ENCODE data around the gene CDCA8. TPM values are rescaled to one million over a fixed set of nuclear protein-coding genes. Genes with fewer than 3 reads are reported as not detected.

CDCA8 gene
- total and polyA plus RNA-seq, 11 donors: 0.12 to 5.0 (median 0.40) TPM; not detected in 1

GRCh38 chr1:37692834-37693175 lies 489 bp downstream of the CDCA8 start:
- DNase-seq: no peak
- 1 to 2% (median 1%) methylated on average over 5 to 16 of the region's 16 CpGs for whole genome bisulfite sequencing, 4 donors
- TF ChIP-seq CTCF (IDR thresholded peaks at IDR 0.05) (no peak), POLR2A (IDR thresholded peaks at IDR 0.05) (no peak)
- Histone ChIP-seq H3K4me3 (peak overlapping the region; percentile 52 to 98 (median 80)), H3K36me3 (peaks cover 0 to 14% (median 2%) of the 10 kb centered on the region in 9 donors), H3K27ac (peak overlapping the region in 1 of 12 donors; percentile 92), H3K27me3 (no peaks in the 10 kb centered on the region), H3K4me1 (peaks cover 11 to 39% (median 27%) of the 10 kb centered on the region in 12 donors), H3K9me3 (no peaks in the 10 kb centered on the region)
- no peak for ATAC-seq
- intact Hi-C loops (cut with DNase I): loop anchor here (1.0 to 10.0 kb wide), 11 partner anchors 96 to 221 kb away; partner anchors contain the start of genes C1orf122 (in 6 of the 10), YRDC (in 6 of the 10), MTF1 (in 4 of the 10) and GNL2 (in 1 of the 10)

GRCh38 chr1:37697090-37697489 lies 4.8 kb downstream of the CDCA8 start:
- Histone ChIP-seq H3K27me3 (no peaks in the 10 kb centered on the region), H3K9me3 (no peaks in the 10 kb centered on the region), H3K4me3 (no peak overlapping the region), H3K36me3 (peaks cover 0 to 37% (median 0%) of the 10 kb centered on the region in 9 donors), H3K4me1 (peaks cover 0 to 10% (median 4%) of the 10 kb centered on the region in 12 donors), H3K27ac (no peak overlapping the region)
- DNase-seq: no peak
- no peak for ATAC-seq
- intact Hi-C loops (cut with DNase I): loop anchor here in 4 of 10 donors (10.0 kb wide), 4 partner anchors 98 to 168 kb away; partner anchors contain the start of genes C1orf122 (in 1 of the 4), MANEAL (in 1 of the 4), MTF1 (in 1 of the 4) and YRDC (in 1 of the 4)
- TF ChIP-seq POLR2A (IDR thresholded peaks at IDR 0.05) (no peak), CTCF (IDR thresholded peaks at IDR 0.05) (no peak)
- WGBS, 4 donors: 93 to 97% (median 96%) methylated on average over 2 of the region's 2 CpGs

GRCh38 chr1:37697737-37698136 lies 5.4 kb downstream of the CDCA8 start:
- H3K4me3 ChIP-seq: no peak overlapping the region
- peaks cover 0 to 8% (median 2%) of the 10 kb centered on the region in 12 donors for H3K4me1 ChIP-seq
- no peak for ATAC-seq
- no peaks in the 10 kb centered on the region for H3K27me3 ChIP-seq
- intact Hi-C loops (cut with DNase I): loop anchor here in 4 of 10 donors (10.0 kb wide), 4 partner anchors 97 to 167 kb away; partner anchors contain the start of genes C1orf122 (in 1 of the 4), MANEAL (in 1 of the 4), MTF1 (in 1 of the 4) and YRDC (in 1 of the 4)
- no peak for DNase-seq
- no peaks in the 10 kb centered on the region for H3K9me3 ChIP-seq
- H3K36me3 ChIP-seq: peaks cover 0 to 37% (median 0%) of the 10 kb centered on the region in 9 donors
- WGBS, 4 donors: 92 to 97% (median 93%) methylated on average over 2 of the region's 2 CpGs
- H3K27ac ChIP-seq: no peak overlapping the region
- TF ChIP-seq CTCF (IDR thresholded peaks at IDR 0.05) (no peak), POLR2A (IDR thresholded peaks at IDR 0.05) (no peak)

- no peak for ATAC-seq
- Histone ChIP-seq H3K27ac (no peak overlapping the region), H3K36me3 (peaks cover 0 to 42% (median 0%) of the 10 kb centered on the region in 9 donors), H3K27me3 (no peaks in the 10 kb centered on the region), H3K9me3 (no peaks in the 10 kb centered on the region), H3K4me1 (no peaks in the 10 kb centered on the region), H3K4me3 (no peak overlapping the region)
- intact Hi-C loops (cut with DNase I): loop anchor here in 4 of 10 donors (10.0 kb wide), 4 partner anchors 96 to 166 kb away; partner anchors contain the start of genes C1orf122 (in 1 of the 4), MANEAL (in 1 of the 4), MTF1 (in 1 of the 4) and YRDC (in 1 of the 4)
- WGBS, 4 donors: 94 to 97% (median 97%) methylated on average over 7 of the region's 7 CpGs
- no peak for TF ChIP-seq CTCF (IDR thresholded peaks at IDR 0.05)
- no peak for TF ChIP-seq POLR2A (IDR thresholded peaks at IDR 0.05)
- DNase-seq: no peak
Observed at GRCh38 chr1:37699147-37699546, 6.8 kb downstream of the CDCA8 start.
